ENCODE measurements around the gene FAM227A.
"Not testable (repeated sequence)": the region's sequence is repeated elsewhere in the genome, so short reads cannot be mapped to it uniquely, and the experiment has no call there.

DNA sequence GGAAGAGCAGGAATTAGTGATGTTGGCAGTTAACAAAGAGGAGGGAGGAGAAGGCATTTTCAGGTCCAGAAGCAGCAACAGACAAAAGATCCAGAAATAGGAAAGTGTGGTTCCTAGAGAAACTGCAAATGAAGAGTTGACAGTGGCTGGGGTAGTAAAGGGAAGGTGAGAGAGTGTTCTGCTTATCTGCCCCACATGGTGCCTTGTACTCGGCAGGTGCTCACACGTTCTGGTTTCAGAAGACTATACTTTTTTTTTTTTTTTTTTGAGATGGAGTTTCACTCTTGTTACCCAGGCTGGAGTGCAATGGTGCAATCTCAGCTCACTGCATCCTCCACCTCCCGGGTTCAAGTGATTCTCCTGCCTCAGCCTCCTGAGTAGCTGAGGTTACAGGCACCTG is 73.3 kb downstream of the FAM227A start:
- TF ChIP-seq, protein P1, sequence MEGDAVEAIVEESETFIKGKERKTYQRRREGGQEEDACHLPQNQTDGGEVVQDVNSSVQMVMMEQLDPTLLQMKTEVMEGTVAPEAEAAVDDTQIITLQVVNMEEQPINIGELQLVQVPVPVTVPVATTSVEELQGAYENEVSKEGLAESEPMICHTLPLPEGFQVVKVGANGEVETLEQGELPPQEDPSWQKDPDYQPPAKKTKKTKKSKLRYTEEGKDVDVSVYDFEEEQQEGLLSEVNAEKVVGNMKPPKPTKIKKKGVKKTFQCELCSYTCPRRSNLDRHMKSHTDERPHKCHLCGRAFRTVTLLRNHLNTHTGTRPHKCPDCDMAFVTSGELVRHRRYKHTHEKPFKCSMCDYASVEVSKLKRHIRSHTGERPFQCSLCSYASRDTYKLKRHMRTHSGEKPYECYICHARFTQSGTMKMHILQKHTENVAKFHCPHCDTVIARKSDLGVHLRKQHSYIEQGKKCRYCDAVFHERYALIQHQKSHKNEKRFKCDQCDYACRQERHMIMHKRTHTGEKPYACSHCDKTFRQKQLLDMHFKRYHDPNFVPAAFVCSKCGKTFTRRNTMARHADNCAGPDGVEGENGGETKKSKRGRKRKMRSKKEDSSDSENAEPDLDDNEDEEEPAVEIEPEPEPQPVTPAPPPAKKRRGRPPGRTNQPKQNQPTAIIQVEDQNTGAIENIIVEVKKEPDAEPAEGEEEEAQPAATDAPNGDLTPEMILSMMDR (IDR thresholded peaks at IDR 0.05) = not testable (repeated sequence)
- TF ChIP-seq POLR2A (IDR thresholded peaks at IDR 0.05) = not testable (repeated sequence)

Data from stomach (tissue), 4 donors.